Measurements from ENCODE around the gene INPP4B. TPM values are rescaled to one million over a fixed set of nuclear protein-coding genes. Genes with fewer than 3 reads are reported as not detected.
"Not testable (repeated sequence)": the region's sequence is repeated elsewhere in the genome, so short reads cannot be mapped to it uniquely, and the experiment has no call there.

The INPP4B gene
- total and polyA plus RNA-seq, 2 experiments from 2014 or later = 4.6 to 5.5 TPM

DNA sequence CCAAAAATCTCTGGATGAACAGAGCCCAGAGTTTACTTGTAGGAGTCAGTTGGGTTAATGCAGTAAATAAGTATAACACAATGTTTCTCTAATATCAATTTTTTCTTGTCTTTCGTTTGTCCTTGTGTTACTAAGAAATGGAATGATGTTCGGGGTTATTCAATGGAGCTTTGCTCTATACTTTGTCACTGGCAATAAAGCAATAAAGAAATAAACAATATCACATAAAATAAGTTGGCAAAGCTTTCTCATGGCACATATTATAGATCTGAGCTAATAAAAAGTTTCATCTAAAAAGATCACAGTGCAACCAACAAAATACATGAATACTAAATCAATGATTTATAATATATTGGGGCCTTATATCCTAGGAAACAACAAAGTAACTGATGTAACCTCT is 32.7 kb downstream of the INPP4B start:
- Histone ChIP-seq H3K4me1 (ENCODE audit: low read depth) (peaks cover 6% of the 10 kb centered on the region), H3K27me3 (no peaks in the 10 kb centered on the region), H3K36me3 (no peaks in the 10 kb centered on the region), H3K4me3 (no peak overlapping the region), H3K27ac (no peak overlapping the region), H3K9me3 (ENCODE audit: low read depth) (no peaks in the 10 kb centered on the region)
- no peak for DNase-seq (ENCODE audit: low read depth in 1 of 2, low spot score in 1 of 2)
- TF ChIP-seq, protein P1, sequence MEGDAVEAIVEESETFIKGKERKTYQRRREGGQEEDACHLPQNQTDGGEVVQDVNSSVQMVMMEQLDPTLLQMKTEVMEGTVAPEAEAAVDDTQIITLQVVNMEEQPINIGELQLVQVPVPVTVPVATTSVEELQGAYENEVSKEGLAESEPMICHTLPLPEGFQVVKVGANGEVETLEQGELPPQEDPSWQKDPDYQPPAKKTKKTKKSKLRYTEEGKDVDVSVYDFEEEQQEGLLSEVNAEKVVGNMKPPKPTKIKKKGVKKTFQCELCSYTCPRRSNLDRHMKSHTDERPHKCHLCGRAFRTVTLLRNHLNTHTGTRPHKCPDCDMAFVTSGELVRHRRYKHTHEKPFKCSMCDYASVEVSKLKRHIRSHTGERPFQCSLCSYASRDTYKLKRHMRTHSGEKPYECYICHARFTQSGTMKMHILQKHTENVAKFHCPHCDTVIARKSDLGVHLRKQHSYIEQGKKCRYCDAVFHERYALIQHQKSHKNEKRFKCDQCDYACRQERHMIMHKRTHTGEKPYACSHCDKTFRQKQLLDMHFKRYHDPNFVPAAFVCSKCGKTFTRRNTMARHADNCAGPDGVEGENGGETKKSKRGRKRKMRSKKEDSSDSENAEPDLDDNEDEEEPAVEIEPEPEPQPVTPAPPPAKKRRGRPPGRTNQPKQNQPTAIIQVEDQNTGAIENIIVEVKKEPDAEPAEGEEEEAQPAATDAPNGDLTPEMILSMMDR (IDR thresholded peaks at IDR 0.05; ENCODE audit: low read depth, low read length) = no peak

DNA sequence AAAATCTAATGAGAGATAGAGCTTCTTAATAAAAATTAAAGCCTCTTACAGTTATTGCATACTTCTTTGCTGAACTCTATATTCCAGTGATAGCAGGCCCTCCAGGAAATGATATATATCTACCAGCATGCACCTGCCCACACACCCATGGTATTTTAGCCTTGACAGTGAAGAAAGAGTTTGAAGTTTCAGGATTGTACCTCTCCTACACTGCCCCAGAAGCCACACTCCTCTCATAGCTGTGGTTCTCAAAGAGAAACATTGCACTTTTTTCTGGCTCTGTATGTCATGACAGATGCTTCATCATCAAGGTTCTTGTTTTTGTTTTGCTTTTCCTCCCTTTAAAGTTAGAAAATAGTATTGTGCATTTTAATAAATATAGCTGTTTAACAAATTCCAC is 34.0 kb downstream of the INPP4B start:
- H3K36me3 ChIP-seq = no peaks in the 10 kb centered on the region
- DNase-seq (ENCODE audit: low read depth in 1 of 2, low spot score in 1 of 2) = no peak
- H3K27ac ChIP-seq = no peak overlapping the region
- TF ChIP-seq, protein P1 (IDR thresholded peaks at IDR 0.05; ENCODE audit: low read depth, low read length) = no peak
- peaks cover 3% of the 10 kb centered on the region for H3K4me1 ChIP-seq (ENCODE audit: low read depth)
- H3K9me3 ChIP-seq (ENCODE audit: low read depth) = no peaks in the 10 kb centered on the region
- no peaks in the 10 kb centered on the region for H3K27me3 ChIP-seq
- no peak overlapping the region for H3K4me3 ChIP-seq

DNA sequence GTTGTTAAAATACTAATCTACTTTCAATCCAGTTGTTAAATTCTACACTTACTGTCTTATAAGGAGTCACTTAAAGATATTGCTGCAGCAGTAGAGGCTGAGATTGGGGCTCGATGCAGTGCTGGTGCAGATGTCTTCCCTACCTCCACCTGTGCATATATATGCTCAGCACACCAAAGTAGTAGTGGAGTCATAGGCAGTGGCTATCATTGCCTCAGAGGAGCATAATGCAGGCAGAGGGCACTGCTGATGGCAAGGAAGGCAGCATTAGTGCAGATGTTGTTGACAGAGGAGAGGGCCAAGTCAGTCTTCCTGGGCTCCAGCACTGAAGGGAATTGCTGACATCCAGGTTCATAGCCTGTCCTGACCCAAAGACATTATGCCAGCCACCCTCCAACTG is 35.1 kb downstream of the INPP4B start:
- H3K4me3 ChIP-seq = no peak overlapping the region
- DNase-seq (ENCODE audit: low read depth in 1 of 2, low spot score in 1 of 2) = no peak
- TF ChIP-seq, protein P1 (IDR thresholded peaks at IDR 0.05; ENCODE audit: low read depth, low read length) = no peak
- peaks cover 2% of the 10 kb centered on the region for H3K4me1 ChIP-seq (ENCODE audit: low read depth)
- no peak overlapping the region for H3K27ac ChIP-seq
- H3K9me3 ChIP-seq (ENCODE audit: low read depth) = no peaks in the 10 kb centered on the region
- no peaks in the 10 kb centered on the region for H3K27me3 ChIP-seq
- H3K36me3 ChIP-seq = no peaks in the 10 kb centered on the region

DNA sequence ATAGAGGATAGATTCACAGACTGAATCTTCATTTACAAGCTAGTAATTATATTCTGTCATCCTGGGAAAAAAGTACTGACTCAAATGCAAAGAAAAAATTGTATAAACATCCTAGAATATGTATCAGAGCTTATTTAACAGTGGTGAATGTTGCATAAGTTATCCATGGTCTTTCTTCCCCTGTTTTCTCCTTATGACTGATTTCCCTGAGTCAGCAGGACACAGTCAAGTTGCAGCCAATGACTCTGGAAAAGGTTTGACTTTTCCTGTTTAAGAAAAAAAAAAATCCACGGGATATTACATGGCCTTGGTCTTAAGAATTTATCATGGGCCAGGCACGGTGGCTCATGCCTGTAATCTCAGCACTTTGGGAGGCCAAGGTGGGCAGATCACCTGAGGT is 36.5 kb downstream of the INPP4B start:
- H3K36me3 ChIP-seq = no peaks in the 10 kb centered on the region
- TF ChIP-seq, protein P1 (IDR thresholded peaks at IDR 0.05; ENCODE audit: low read depth, low read length) = no peak
- no peak overlapping the region for H3K4me3 ChIP-seq
- H3K9me3 ChIP-seq (ENCODE audit: low read depth) = no peaks in the 10 kb centered on the region
- no peak overlapping the region for H3K27ac ChIP-seq
- H3K4me1 ChIP-seq (ENCODE audit: low read depth) = no peaks in the 10 kb centered on the region
- H3K27me3 ChIP-seq = no peaks in the 10 kb centered on the region
- DNase-seq (ENCODE audit: low read depth in 1 of 2, low spot score in 1 of 2) = no peak

DNA sequence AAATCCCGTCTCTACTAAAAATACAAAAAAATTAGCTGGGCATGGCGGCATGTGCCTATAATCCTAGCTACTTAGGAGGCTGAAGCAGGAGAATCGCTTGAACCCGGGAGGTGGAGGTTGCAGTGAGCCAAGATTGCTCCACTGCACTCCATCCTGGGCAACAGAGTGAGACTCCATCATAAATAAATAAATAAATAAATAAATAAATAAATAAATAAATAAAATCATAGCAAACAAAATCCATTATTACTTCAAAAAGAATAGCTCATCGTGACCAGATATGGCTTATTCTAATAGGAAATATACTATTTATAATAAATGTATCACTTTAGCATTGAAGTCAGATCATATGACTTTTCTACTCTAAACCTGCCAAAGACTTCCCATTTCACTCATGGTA is 42.2 kb downstream of the INPP4B start:
- H3K9me3 ChIP-seq (ENCODE audit: low read depth); H3K4me3 ChIP-seq; H3K36me3 ChIP-seq; H3K27ac ChIP-seq; DNase-seq (ENCODE audit: low read depth in 1 of 2, low spot score in 1 of 2); H3K27me3 ChIP-seq; H3K4me1 ChIP-seq (ENCODE audit: low read depth): not testable (repeated sequence)

DNA sequence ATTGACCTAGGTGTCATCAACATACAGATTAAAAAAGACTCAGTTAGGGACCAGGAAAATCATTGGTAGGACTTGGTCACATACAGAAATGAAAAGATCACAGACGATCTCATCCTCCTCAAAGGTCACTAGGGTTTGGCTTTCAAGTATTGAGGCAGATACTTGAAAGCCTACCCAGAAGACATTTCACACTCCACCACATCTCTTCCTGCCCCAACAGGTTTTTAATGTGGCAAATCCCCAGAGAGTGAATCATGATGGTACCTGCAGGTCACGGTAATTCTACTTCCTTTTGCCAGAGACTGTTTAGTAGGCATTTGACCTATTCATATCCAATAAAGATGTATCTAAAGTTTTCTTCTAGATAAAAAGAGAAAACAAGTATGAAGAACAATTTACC is 44.1 kb downstream of the INPP4B start:
- no peaks in the 10 kb centered on the region for H3K27me3 ChIP-seq
- TF ChIP-seq, protein P1 (IDR thresholded peaks at IDR 0.05; ENCODE audit: low read depth, low read length) = no peak
- DNase-seq (ENCODE audit: low read depth in 1 of 2, low spot score in 1 of 2) = no peak
- H3K4me1 ChIP-seq (ENCODE audit: low read depth) = no peaks in the 10 kb centered on the region
- no peak overlapping the region for H3K27ac ChIP-seq
- no peak overlapping the region for H3K4me3 ChIP-seq
- H3K36me3 ChIP-seq = no peaks in the 10 kb centered on the region
- H3K9me3 ChIP-seq (ENCODE audit: low read depth) = no peaks in the 10 kb centered on the region
